Measurements from ENCODE around the gene MACROH2A2. TPM values are rescaled to one million over a fixed set of nuclear protein-coding genes. Genes with fewer than 3 reads are reported as not detected.

The MACROH2A2 gene
- total and polyA plus RNA-seq, 2 of the 13 experiments (the other 11 are each of a cell fraction or from before 2014, with no cell fraction given), result 9.8 to 43.1 TPM

- TF ChIP-seq ZNF530 (CRISPR knock-in tag; IDR thresholded peaks at IDR 0.05; ENCODE audit: low read depth) (no peak), REXO4 (CRISPR knock-in tag; IDR thresholded peaks at IDR 0.05; ENCODE audit: borderline replicate concordance) (no peak), ATRX (CRISPR knock-in tag; IDR thresholded peaks at IDR 0.05; ENCODE audit: borderline replicate concordance) (no peak), IKZF4 (CRISPR knock-in tag; IDR thresholded peaks at IDR 0.05; ENCODE audit: borderline replicate concordance, low read depth, not compliant biosample characterization) (peak; percentile 45), HMG20A (CRISPR knock-in tag; IDR thresholded peaks at IDR 0.05; ENCODE audit: borderline replicate concordance) (no peak), ZNF660 (CRISPR knock-in tag; IDR thresholded peaks at IDR 0.05; ENCODE audit: borderline replicate concordance, low read depth) (no peak), CREB1 (IDR thresholded peaks at IDR 0.05) (no peak), CREB1 (CRISPR knock-in tag; IDR thresholded peaks at IDR 0.05) (no peak), NFE2L1 (CRISPR knock-in tag; IDR thresholded peaks at IDR 0.05; ENCODE audit: borderline replicate concordance) (no peak), ZNF710 (CRISPR knock-in tag; IDR thresholded peaks at IDR 0.05; ENCODE audit: borderline replicate concordance) (no peak; the same call in 1 of the 2 replicates), PTBP1 (IDR thresholded peaks at IDR 0.05; ENCODE audit: low read depth, low read length, poor library complexity, severe bottlenecking) (no peak), TCF12 (IDR thresholded peaks at IDR 0.05) (no peak), TCF12 (CRISPR knock-in tag; IDR thresholded peaks at IDR 0.05) (0 out of 2 replicates have a peak, but pooled peaks have one; percentile 5), ZNF724P (CRISPR knock-in tag; IDR thresholded peaks at IDR 0.05; ENCODE audit: borderline replicate concordance) (peak; percentile 92), ZNF335 (CRISPR knock-in tag; IDR thresholded peaks at IDR 0.05) (no peak), ZNF607 (CRISPR knock-in tag; IDR thresholded peaks at IDR 0.05; ENCODE audit: borderline replicate concordance) (peak; percentile 96), EZH2 (conservative IDR thresholded peaks at IDR 0.05; ENCODE audit: low read depth, low read length) (no peak), REL (CRISPR knock-in tag; conservative IDR thresholded peaks at IDR 0.05) (no peak), RARA (CRISPR knock-in tag; IDR thresholded peaks at IDR 0.05) (peak; percentile 23; the same call in 1 of the 2 replicates), ZNF3 (CRISPR knock-in tag; IDR thresholded peaks at IDR 0.05) (no peak), SOX6 (IDR thresholded peaks at IDR 0.05) (no peak), SOX6 (CRISPR knock-in tag; IDR thresholded peaks at IDR 0.05) (no peak), TOPORS (CRISPR knock-in tag; IDR thresholded peaks at IDR 0.05) (peak; percentile 51), NFRKB (IDR thresholded peaks at IDR 0.05) (no peak), ZNF253 (CRISPR knock-in tag; IDR thresholded peaks at IDR 0.05; ENCODE audit: borderline replicate concordance) (peak; percentile 8; the same call in 1 of the 2 replicates), ZNF670 (CRISPR knock-in tag; IDR thresholded peaks at IDR 0.05; ENCODE audit: borderline replicate concordance) (no peak), ZNF256 (CRISPR knock-in tag; conservative IDR thresholded peaks at IDR 0.05) (no peak), NONO (IDR thresholded peaks at IDR 0.05) (no peak), NONO (CRISPR knock-in tag; conservative IDR thresholded peaks at IDR 0.05) (peak; percentile 59), RARG (CRISPR knock-in tag; IDR thresholded peaks at IDR 0.05; ENCODE audit: low read depth) (no peak), ASH2L (IDR thresholded peaks at IDR 0.05; ENCODE audit: insufficient read length, low read depth, low read length) (no peak)
Measured at GRCh38 chr10:70145666-70146488, 93.2 kb downstream of the MACROH2A2 start (continued).
